SH-SY5Y (cell line): ENCODE measurements around the gene GABRD.

ENCODE experiments used
- GATA2 ChIP-seq: IDR thresholded peaks from 2 replicates; pipeline ENCODE4 v1.6.1; 2011; ENCODE audit warnings: mild to moderate bottlenecking, low read depth, low read length
- GATA3 ChIP-seq: IDR thresholded peaks from 2 replicates; pipeline ENCODE4 v1.6.1; 2011; ENCODE audit warnings: low read depth, mild to moderate bottlenecking, low read length, moderate library complexity

- TF ChIP-seq GATA2 = no peak
- TF ChIP-seq GATA3 = no peak
Measured at GRCh38 chr1:2043886-2044285, 24.7 kb downstream of the GABRD start.
